ENCODE measurements around the gene SPRY4. TPM values are rescaled to one million over a fixed set of nuclear protein-coding genes. Genes with fewer than 3 reads are reported as not detected.

Gene SPRY4, protein sequence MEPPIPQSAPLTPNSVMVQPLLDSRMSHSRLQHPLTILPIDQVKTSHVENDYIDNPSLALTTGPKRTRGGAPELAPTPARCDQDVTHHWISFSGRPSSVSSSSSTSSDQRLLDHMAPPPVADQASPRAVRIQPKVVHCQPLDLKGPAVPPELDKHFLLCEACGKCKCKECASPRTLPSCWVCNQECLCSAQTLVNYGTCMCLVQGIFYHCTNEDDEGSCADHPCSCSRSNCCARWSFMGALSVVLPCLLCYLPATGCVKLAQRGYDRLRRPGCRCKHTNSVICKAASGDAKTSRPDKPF
- total RNA-seq (2016; rRNA removed; fragmentation: Illumina TruSeq; extraction: Trizol) (8.9 and 9.0 TPM in 2 replicates), polyA plus RNA-seq (2011; rRNA removed) (17.8 and 19.2 TPM in 2 replicates), polyA minus RNA-seq (2011; rRNA and poly(A)+ RNA removed; ENCODE audit: low replicate concordance) (0.09 and 81.1 TPM in 2 replicates), Bru-seq, nascent RNA (percentile 93 among the genes with signal in this experiment), BruChase-seq, experiment 1, labeled RNA remaining after a 6-hour chase (percentile 87 among the genes with signal in this experiment), BruChase-seq, experiment 2, labeled RNA remaining after a 2-hour chase (percentile 94 among the genes with signal in this experiment)
- 1.6 and 1.8 TPM in 2 replicates for total RNA-seq (2016; cell fraction: cytosol; rRNA removed; fragmentation: Illumina TruSeq; extraction: Trizol; ENCODE audit: low read depth)
- 8.3 and 8.7 TPM in 2 replicates for total RNA-seq (2016; cell fraction: insoluble cytoplasmic fraction; rRNA removed; fragmentation: Illumina TruSeq; extraction: Trizol)
- total RNA-seq (2016; cell fraction: membrane; rRNA removed; fragmentation: Illumina TruSeq; extraction: Trizol), result 5.8 and 6.0 TPM in 2 replicates
- total RNA-seq (2016; cell fraction: nucleus; rRNA removed; fragmentation: Illumina TruSeq; extraction: Trizol), result 12.5 and 16.8 TPM in 2 replicates
- polyA plus RNA-seq (2011; cell fraction: cytosol; rRNA removed), result 10.9 and 12.6 TPM in 2 replicates
- 61.0 and 63.7 TPM in 2 replicates for polyA plus RNA-seq (2011; cell fraction: nucleus; rRNA removed)
- 10.0 and 17.2 TPM in 2 replicates for polyA plus RNA-seq (2012)
- polyA plus RNA-seq (2016; cell fraction: cytosol; fragmentation: Illumina TruSeq; extraction: Trizol; ENCODE audit: low read depth), result 0.37 and 0.40 TPM in 2 replicates
- 6.9 and 9.0 TPM in 2 replicates for polyA plus RNA-seq (2016; cell fraction: insoluble cytoplasmic fraction; fragmentation: Illumina TruSeq; extraction: Trizol; ENCODE audit: low read depth)
- polyA plus RNA-seq (2016; cell fraction: membrane; fragmentation: Illumina TruSeq; extraction: Trizol; ENCODE audit: low read depth), result 2.0 and 2.1 TPM in 2 replicates
- polyA plus RNA-seq (2016; cell fraction: nucleus; fragmentation: Illumina TruSeq; extraction: Trizol; ENCODE audit: insufficient read depth, low read depth), result 21.3 and 22.7 TPM in 2 replicates
- 21.7 and 22.2 TPM in 2 replicates for polyA minus RNA-seq (2011; cell fraction: cytosol; rRNA and poly(A)+ RNA removed)
- 40.0 and 40.4 TPM in 2 replicates for polyA minus RNA-seq (2011; cell fraction: nucleus; rRNA and poly(A)+ RNA removed)
- long read RNA-seq, experiment 1, full-length matches to known transcripts, result 7 of 7 reads
- long read RNA-seq, experiment 1, partial matches to known transcripts, result 0 of 7 reads
- long read RNA-seq, experiment 1, other reads (novel, unspliced or antisense), result 0 of 7 reads
- long read RNA-seq, experiment 2, full-length matches to known transcripts, result 72 of 76 reads
- long read RNA-seq, experiment 2, partial matches to known transcripts, result 0 of 76 reads
- long read RNA-seq, experiment 2, other reads (novel, unspliced or antisense), result 4 of 76 reads

DNA sequence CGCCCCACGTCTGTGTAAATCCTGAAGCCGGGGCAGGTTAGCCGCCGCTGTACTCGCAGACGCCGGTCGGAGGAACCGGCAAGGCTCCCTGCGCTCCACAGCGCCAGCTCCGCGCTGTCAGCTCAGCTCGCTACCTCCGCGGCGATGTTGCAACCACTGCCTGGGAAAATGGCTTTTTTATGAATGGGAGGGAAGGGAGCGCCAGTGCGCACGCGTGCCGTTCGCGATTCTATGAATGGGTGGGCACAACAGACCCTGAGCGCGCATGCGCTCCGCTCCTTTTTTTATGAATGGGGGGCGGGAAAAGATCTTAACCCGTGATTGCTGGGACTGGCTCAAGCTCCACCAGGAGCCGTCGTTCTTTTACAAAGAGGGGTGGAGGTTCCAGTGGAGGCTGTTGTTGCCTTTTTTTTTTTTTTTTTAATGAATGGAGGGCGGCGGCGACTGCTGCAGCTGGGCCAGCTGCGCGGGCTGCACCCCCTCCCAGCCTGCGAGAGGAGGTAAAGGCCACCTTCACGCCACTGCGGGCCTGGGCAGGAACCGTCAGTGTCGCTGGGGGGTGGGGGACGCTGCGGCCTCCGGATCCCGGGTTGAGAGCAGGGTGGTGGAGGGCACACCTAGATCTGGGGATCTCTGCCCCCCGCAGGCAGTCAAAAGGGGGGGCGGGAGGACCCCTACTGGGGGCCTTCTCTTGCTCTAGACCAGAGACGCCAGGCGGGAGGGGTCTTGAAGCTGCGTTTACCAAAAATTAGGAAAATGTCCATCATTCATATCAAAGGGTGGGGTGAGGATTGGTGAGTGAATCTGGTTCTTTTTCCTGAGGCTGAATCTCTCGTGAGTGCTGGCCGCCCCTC, at the start of gene SPRY4:
Gene SPRY4 (minus strand): TSS at position 151 of the 854 bp plus-strand sequence. CDS start 9,913 bp downstream, outside the sequence.
- in situ Hi-C loops (cut with HindIII; ENCODE audit: extremely low pct_ligation_motif_present, low pct_unique_long_range_greater_than_20kb) (loop anchor here (5.0 to 25.0 kb wide), 2 partner anchors 37 to 163 kb away; no protein-coding TSS in a partner anchor), intact Hi-C loops (cut with micrococcal nuclease; ENCODE audit: unreplicated experiment) (loop anchor here (2.0 to 5.0 kb wide), 4 partner anchors 32 to 224 kb away; no protein-coding TSS in a partner anchor)
- peak within 1 kb of the TSS; percentile 93 for H3K27ac ChIP-seq (ENCODE audit: extremely low read length, insufficient read depth, low read length)
- no peaks in the 10 kb centered on the region; a peak in 1 of 5 replicates for H3K36me3 ChIP-seq (replicated peaks in 1 of 2; ENCODE audit: control insufficient read depth in 1 of 2, insufficient read depth in 2 of 2, low read length in 2 of 2)
- POLR2A ChIA-PET, result interaction anchor here (0.6 to 10.3 kb wide), 14 partner anchors 15 to 224 kb away, joined by 3 to 122 read pairs (median 3); no protein-coding TSS in a partner anchor
- H3K4me2 ChIP-seq (ENCODE audit: low read depth, low read length), result peak within 1 kb of the TSS; percentile 96
- ATAC-seq (peak; percentile 57), FAIRE-seq (peak; percentile 90), DNase-seq (ENCODE audit: low spot score) (peak; percentile 97)
- H4K20me1 ChIP-seq (ENCODE audit: insufficient read depth, low read length), result peaks cover 36% of the 10 kb centered on the region
- H2AFZ ChIP-seq (ENCODE audit: low read length), result no peak within 1 kb of the TSS
- peak within 1 kb of the TSS; percentile 88 for H3K9ac ChIP-seq (ENCODE audit: insufficient read depth, low read depth, low read length)
- 0% methylated on average over 26 of the region's 54 CpGs for WGBS (ENCODE audit: low lambda C conversion rate)
- peaks cover 73% of the 10 kb centered on the region for H3K79me2 ChIP-seq (ENCODE audit: insufficient read depth, low read length)
- CTCF ChIA-PET (ENCODE audit: low intra/inter-chr PET ratio, low total read pairs), result no interaction called here
- no TSS peak for BruUV-seq (replicated peaks)
- peak within 1 kb of the TSS; percentile 92 to 99 (median 98) for H3K4me3 ChIP-seq (replicated peaks in 1 of 3; ENCODE audit: insufficient read depth in 1 of 3, low read depth in 2 of 3, low read length in 3 of 3)
- peaks cover 65% of the 10 kb centered on the region for H3K4me1 ChIP-seq (ENCODE audit: insufficient read depth, low read length)
- H3K27me3 ChIP-seq (ENCODE audit: control insufficient read depth in 1 of 2, insufficient read depth in 2 of 2, low read length in 2 of 2), result no peaks in the 10 kb centered on the region; a peak in 1 of 5 replicates
- no peaks in the 10 kb centered on the region for H3K9me3 ChIP-seq (ENCODE audit: low read length)
- TF ChIP-seq ZNF432 (CRISPR knock-in tag; IDR thresholded peaks at IDR 0.05; ENCODE audit: borderline replicate concordance) (no peak), MED1 (CRISPR knock-in tag; IDR thresholded peaks at IDR 0.05) (peak; percentile 69), KMT2A (CRISPR knock-in tag; IDR thresholded peaks at IDR 0.05) (peak; percentile 91), ZNF124 (CRISPR knock-in tag; IDR thresholded peaks at IDR 0.05) (peak; percentile 54; the same call in 1 of the 2 replicates), MEF2D (CRISPR knock-in tag; IDR thresholded peaks at IDR 0.05) (0 out of 2 replicates have a peak, but pooled peaks have one; percentile 0)
- TF ChIP-seq, protein P1, sequence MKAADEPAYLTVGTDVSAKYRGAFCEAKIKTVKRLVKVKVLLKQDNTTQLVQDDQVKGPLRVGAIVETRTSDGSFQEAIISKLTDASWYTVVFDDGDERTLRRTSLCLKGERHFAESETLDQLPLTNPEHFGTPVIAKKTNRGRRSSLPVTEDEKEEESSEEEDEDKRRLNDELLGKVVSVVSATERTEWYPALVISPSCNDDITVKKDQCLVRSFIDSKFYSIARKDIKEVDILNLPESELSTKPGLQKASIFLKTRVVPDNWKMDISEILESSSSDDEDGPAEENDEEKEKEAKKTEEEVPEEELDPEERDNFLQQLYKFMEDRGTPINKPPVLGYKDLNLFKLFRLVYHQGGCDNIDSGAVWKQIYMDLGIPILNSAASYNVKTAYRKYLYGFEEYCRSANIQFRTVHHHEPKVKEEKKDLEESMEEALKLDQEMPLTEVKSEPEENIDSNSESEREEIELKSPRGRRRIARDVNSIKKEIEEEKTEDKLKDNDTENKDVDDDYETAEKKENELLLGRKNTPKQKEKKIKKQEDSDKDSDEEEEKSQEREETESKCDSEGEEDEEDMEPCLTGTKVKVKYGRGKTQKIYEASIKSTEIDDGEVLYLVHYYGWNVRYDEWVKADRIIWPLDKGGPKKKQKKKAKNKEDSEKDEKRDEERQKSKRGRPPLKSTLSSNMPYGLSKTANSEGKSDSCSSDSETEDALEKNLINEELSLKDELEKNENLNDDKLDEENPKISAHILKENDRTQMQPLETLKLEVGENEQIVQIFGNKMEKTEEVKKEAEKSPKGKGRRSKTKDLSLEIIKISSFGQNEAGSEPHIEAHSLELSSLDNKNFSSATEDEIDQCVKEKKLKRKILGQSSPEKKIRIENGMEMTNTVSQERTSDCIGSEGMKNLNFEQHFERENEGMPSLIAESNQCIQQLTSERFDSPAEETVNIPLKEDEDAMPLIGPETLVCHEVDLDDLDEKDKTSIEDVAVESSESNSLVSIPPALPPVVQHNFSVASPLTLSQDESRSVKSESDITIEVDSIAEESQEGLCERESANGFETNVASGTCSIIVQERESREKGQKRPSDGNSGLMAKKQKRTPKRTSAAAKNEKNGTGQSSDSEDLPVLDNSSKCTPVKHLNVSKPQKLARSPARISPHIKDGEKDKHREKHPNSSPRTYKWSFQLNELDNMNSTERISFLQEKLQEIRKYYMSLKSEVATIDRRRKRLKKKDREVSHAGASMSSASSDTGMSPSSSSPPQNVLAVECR (CRISPR knock-in tag; IDR thresholded peaks at IDR 0.05; ENCODE audit: borderline replicate concordance), result peak; percentile 79; the same call in 1 of the 2 replicates
- TF ChIP-seq, protein P2, sequence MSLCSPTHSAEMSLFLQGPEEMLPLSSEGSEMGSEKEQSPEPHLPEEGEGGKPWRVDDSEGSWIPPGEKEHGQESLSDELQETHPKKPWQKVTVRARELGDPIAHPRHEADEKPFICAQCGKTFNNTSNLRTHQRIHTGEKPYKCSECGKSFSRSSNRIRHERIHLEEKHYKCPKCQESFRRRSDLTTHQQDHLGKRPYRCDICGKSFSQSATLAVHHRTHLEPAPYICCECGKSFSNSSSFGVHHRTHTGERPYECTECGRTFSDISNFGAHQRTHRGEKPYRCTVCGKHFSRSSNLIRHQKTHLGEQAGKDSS (CRISPR knock-in tag; IDR thresholded peaks at IDR 0.05; ENCODE audit: borderline replicate concordance, low read depth), result 0 out of 2 replicates have a peak, but pooled peaks have one; percentile 18
- TF ChIP-seq, protein P3, sequence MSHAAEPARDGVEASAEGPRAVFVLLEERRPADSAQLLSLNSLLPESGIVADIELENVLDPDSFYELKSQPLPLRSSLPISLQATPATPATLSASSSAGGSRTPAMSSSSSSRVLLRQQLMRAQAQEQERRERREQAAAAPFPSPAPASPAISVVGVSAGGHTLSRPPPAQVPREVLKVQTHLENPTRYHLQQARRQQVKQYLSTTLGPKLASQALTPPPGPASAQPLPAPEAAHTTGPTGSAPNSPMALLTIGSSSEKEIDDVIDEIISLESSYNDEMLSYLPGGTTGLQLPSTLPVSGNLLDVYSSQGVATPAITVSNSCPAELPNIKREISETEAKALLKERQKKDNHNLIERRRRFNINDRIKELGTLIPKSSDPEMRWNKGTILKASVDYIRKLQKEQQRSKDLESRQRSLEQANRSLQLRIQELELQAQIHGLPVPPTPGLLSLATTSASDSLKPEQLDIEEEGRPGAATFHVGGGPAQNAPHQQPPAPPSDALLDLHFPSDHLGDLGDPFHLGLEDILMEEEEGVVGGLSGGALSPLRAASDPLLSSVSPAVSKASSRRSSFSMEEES (CRISPR knock-in tag; IDR thresholded peaks at IDR 0.05), result no peak

Data from HepG2 (cell line).